Right lobe of liver (tissue), 6 donors: ENCODE data around the gene COL5A1. TPM values are rescaled to one million over a fixed set of nuclear protein-coding genes. Genes with fewer than 3 reads are reported as not detected.

Source experiments
- ATAC-seq, 4 donors: fragments of 200-7000 bp; cut with Tn5 transposase; one replicate each; pipeline ENCODE4 v1.9.1; 2020; ENCODE audit warnings: mild to moderate bottlenecking in 4 of 4, moderate library complexity in 4 of 4
- DNase-seq, 3 donors: peaks; one replicate each; pipeline ENCODE4 v3.0.0-alpha.2; 2020
- H3K27ac ChIP-seq, 3 donors: fragments of 200-600 bp; one replicate each; pipeline ENCODE4 v1.8.0; 2022
- H3K27me3 ChIP-seq, 2 donors: fragments of 200-600 bp; one replicate each; pipeline ENCODE4 v1.8.0; 2022
- H3K36me3 ChIP-seq, 4 donors: fragments of 200-600 bp; sonication (generic) in 1 of 4; one replicate each; pipeline versions ENCODE4 v1.5.1 to v1.8.0; 2017 to 2022; ENCODE audit warnings: control low read depth in 1 of 4
- H3K4me1 ChIP-seq, 4 donors: fragments of 200-600 bp; sonication (generic) in 1 of 4; one replicate each; pipeline versions ENCODE4 v1.5.1 to v1.8.0; 2017 to 2022; ENCODE audit warnings: control low read depth in 1 of 4
- H3K4me3 ChIP-seq, 3 donors: fragments of 200-600 bp; one replicate each; pipeline ENCODE4 v1.8.0; 2022
- H3K9me3 ChIP-seq, 4 donors: fragments of 200-600 bp; sonication (generic) in 1 of 4; one replicate each; pipeline versions ENCODE4 v1.5.1 to v1.8.0; 2017 to 2022; ENCODE audit warnings: control low read depth in 1 of 4
- POLR2A ChIP-seq: fragments of 450-650 bp; IDR thresholded peaks from one replicate; pipeline ENCODE4 v1.6.1; 2017; ENCODE audit warnings: antibody characterized with exemption, mild to moderate bottlenecking
- WGBS: methylation state at CpG from one replicate; pipeline ENCODE4 v1.1.6; 2018; ENCODE audit warnings: low coverage, low lambda C conversion rate; ENCODE audit not compliant: insufficient coverage; ENCODE audit errors: missing lambda C conversion rate; 5-methylcytosine and 5-hydroxymethylcytosine counted together
- intact Hi-C, 2 donors: fragments of 100-400 bp; cut with DNase I; formaldehyde crosslinking; loops; one replicate each; pipeline versions ENCODE4 v1.11.2 to v1.14.1; 2022
- total RNA-seq, 6 experiments: library from RNA; depleted of rRNA in 2 of 6; stranded (reverse); fragments of >200 nt in 2 of 6; fragmentation: NEBNext Ultra II Directional in 3 of 6; extraction: Animal tissue kit (Norgen Biotek cat#: 25700) in 3 of 6; gene quantifications; one replicate each; pipeline versions ENCODE4 v1.1.0 to v1.2.4, GENCODE V29; 2016 to 2023
- TF ChIP-seq, protein P1 (sequence below), 4 donors: fragments of 200-600 bp in 3 of 4; fragments of 450-650 bp in 1 of 4; IDR thresholded peaks; one replicate each; pipeline versions ENCODE4 v1.5.1 to v1.8.0; 2016 to 2022; ENCODE audit warnings: antibody characterized with exemption in 4 of 4, mild to moderate bottlenecking in 2 of 4
- donor health status: DM: no; HTN: yes; CAD: no.
- donor health status: DM: no; HTN: no; CAD: no.
- donor health status: DM: no; HTN: no; CAD: no.
- donor health status: DM: no; HTN: yes; CAD: no.
- donor health status: DM: no; HTN: yes; CAD: no.

COL5A1 gene
- total RNA-seq, 6 experiments from 2014 or later: 1.5 to 17.0 (median 7.7) TPM

DNA sequence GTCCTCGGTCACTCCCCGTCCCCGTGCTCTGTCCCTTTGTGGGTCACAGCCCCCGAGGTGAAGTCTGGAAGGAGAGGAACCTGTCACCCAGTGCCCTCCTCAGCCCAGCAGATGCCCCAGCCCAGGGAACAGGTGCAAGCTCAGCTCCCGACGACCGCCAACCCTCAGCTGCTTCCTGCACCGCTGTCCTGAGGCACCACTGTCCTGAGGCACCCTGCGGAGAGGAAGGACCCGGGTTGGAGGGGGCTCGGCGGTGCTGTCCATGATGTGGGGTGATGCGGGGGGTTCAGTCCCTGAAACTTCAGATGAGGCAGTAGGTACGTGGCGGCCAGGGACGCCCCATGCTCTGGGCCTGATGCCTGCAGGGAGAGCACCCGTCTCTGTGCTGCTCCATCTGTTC is 81.4 kb downstream of the COL5A1 start:
- no CpG with 5 or more reads among the region's 17 CpGs for WGBS
- Histone ChIP-seq H3K36me3 (no peaks in the 10 kb centered on the region), H3K27ac (no peak overlapping the region), H3K9me3 (no peaks in the 10 kb centered on the region), H3K4me3 (no peak overlapping the region), H3K27me3 (no peaks in the 10 kb centered on the region), H3K4me1 (no peaks in the 10 kb centered on the region)
- no peak for DNase-seq
- intact Hi-C loops: no loop called here
- TF ChIP-seq POLR2A: no peak
- TF ChIP-seq, protein P1, sequence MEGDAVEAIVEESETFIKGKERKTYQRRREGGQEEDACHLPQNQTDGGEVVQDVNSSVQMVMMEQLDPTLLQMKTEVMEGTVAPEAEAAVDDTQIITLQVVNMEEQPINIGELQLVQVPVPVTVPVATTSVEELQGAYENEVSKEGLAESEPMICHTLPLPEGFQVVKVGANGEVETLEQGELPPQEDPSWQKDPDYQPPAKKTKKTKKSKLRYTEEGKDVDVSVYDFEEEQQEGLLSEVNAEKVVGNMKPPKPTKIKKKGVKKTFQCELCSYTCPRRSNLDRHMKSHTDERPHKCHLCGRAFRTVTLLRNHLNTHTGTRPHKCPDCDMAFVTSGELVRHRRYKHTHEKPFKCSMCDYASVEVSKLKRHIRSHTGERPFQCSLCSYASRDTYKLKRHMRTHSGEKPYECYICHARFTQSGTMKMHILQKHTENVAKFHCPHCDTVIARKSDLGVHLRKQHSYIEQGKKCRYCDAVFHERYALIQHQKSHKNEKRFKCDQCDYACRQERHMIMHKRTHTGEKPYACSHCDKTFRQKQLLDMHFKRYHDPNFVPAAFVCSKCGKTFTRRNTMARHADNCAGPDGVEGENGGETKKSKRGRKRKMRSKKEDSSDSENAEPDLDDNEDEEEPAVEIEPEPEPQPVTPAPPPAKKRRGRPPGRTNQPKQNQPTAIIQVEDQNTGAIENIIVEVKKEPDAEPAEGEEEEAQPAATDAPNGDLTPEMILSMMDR (IDR thresholded peaks at IDR 0.05): no peak
- ATAC-seq: no peak

DNA sequence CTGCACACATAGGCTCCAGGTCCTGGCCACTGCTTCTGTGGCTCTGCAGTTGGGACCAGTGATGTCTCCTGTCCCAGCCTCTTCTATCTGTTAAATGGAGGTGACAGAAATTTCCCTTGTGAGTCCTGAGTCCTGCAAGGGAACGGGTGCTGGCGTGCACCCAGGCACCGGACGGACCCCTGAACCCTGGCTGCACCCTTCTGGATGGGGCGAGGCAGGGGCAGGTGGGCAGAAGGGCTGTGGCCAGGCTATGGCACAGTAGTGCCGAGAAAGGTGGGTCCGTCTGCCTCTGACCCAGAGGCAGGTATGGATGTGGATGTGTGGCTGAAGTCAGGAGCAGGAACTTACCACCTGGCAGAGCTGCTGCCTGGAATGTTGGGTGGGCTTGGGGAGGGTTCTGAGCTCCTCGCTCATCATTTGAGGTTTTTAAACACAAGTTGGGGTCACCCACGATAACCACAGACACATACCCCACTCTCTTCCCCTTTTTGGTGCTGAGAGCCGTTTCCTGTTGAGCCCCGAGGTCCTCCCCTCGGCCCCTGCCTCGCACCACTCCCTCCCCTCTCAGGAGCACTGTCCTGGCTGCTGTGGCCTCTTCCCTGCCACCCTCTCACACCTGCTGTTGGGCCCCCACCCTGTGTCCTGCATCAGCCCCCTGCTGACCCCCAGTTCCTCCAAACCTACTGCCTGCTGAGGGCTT is 82.0 kb downstream of the COL5A1 start:
- intact Hi-C loops: no loop called here
- ATAC-seq: no peak
- 58% methylated on average over 6 of the region's 13 CpGs for WGBS

DNA sequence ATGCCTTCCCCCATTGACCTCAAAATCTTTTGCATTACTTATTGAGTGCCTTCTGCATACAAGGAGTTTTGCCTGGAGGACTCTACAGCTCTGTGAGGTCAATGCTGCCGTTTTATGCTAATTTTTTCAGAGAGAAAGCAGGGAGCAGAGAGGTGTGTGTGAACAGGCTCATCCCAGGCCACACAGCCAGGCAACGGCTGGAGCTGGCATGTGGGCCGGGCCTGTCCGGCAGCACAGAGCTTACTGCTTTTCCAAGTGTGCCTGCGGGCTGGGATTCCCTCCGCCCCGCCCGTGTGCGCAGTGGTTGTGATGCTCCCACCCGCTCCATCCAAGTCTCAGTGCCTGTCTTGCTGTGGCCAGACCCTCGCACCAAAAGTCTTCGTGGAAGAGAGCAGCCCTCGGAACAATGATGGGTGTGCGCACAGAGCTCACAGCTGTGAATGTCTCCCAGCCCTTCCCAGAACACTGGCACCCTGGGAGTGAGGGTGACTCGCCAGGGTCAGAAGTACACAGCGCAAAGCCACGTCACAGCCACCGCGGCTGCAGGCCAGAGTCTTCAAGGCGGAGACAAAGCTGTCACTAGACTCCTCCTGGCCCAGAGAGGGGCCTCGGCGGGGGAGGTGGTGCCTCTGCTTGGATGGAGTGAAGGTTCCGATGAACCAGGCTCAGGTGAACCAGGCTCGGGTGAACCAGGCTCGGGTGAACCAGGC is 82.8 kb downstream of the COL5A1 start:
- 74% methylated on average over 11 of the region's 25 CpGs for WGBS
- ATAC-seq (peak in 1 of 4 donors; percentile 13), DNase-seq (no peak)
- H3K27ac ChIP-seq: no peak overlapping the region
- H3K36me3 ChIP-seq: no peaks in the 10 kb centered on the region
- H3K4me3 ChIP-seq: no peak overlapping the region
- intact Hi-C loops: no loop called here
- TF ChIP-seq, protein P1 (IDR thresholded peaks at IDR 0.05): no peak
- TF ChIP-seq POLR2A: no peak
- H3K4me1 ChIP-seq: no peaks in the 10 kb centered on the region
- no peaks in the 10 kb centered on the region for H3K9me3 ChIP-seq
- H3K27me3 ChIP-seq: no peaks in the 10 kb centered on the region

More for the DNA sequence above, 82.0 kb downstream of the COL5A1 start:
- TF ChIP-seq POLR2A: no peak
- TF ChIP-seq, protein P1 (IDR thresholded peaks at IDR 0.05): no peak
- Histone ChIP-seq H3K36me3 (no peaks in the 10 kb centered on the region), H3K27me3 (no peaks in the 10 kb centered on the region), H3K9me3 (no peaks in the 10 kb centered on the region), H3K4me1 (no peaks in the 10 kb centered on the region), H3K27ac (no peak overlapping the region), H3K4me3 (no peak overlapping the region)
- no peak for DNase-seq

DNA sequence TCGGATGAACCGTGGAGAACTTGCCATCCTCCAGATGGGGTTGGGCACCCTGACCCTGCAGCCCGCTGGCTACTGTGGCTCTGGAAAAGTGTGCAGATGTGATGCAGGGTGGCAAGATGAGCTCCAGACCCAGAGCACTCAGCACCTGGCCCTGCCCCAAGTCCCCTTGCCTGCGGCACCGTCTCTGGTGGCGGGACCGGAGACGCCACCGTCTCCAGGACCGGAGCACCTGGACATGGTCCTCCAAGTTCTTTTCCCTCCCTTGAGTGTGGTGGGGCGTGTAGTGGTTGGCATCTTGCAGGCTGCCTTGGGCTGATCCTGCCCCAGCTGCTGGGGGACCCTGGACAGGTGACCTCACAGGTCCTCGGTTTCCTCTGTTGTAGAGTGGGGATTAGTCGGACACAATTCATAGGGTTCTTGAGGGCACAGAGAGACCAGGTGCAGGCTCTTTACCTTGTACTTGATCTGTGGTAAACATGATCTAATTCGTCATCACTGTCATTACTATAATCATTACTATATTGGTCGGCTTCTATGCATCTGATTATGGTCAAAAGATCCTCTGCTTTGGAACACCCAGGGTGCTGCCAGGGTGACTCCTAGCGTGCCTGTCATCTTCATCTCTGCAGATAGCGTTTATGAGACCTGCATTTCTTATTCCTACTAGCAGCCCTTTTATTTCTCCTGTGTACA is 83.5 kb downstream of the COL5A1 start:
- H3K9me3 ChIP-seq: no peaks in the 10 kb centered on the region
- no peak for DNase-seq
- H3K4me3 ChIP-seq: no peak overlapping the region
- no peak overlapping the region for H3K27ac ChIP-seq
- no peaks in the 10 kb centered on the region for H3K4me1 ChIP-seq
- no peak for ATAC-seq
- intact Hi-C loops: no loop called here
- TF ChIP-seq, protein P1 (IDR thresholded peaks at IDR 0.05): no peak
- TF ChIP-seq POLR2A: no peak
- no peaks in the 10 kb centered on the region for H3K27me3 ChIP-seq
- H3K36me3 ChIP-seq: no peaks in the 10 kb centered on the region
- 47% methylated on average over 4 of the region's 17 CpGs for WGBS
